Measurements from ENCODE around the gene GRIP1. TPM values are rescaled to one million over a fixed set of nuclear protein-coding genes. Genes with fewer than 3 reads are reported as not detected.

The GRIP1 gene
- total RNA-seq, 4 donors from 2014 or later: 0.85 to 1.8 TPM; not detected in 2

- TF ChIP-seq, protein P1, sequence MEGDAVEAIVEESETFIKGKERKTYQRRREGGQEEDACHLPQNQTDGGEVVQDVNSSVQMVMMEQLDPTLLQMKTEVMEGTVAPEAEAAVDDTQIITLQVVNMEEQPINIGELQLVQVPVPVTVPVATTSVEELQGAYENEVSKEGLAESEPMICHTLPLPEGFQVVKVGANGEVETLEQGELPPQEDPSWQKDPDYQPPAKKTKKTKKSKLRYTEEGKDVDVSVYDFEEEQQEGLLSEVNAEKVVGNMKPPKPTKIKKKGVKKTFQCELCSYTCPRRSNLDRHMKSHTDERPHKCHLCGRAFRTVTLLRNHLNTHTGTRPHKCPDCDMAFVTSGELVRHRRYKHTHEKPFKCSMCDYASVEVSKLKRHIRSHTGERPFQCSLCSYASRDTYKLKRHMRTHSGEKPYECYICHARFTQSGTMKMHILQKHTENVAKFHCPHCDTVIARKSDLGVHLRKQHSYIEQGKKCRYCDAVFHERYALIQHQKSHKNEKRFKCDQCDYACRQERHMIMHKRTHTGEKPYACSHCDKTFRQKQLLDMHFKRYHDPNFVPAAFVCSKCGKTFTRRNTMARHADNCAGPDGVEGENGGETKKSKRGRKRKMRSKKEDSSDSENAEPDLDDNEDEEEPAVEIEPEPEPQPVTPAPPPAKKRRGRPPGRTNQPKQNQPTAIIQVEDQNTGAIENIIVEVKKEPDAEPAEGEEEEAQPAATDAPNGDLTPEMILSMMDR (IDR thresholded peaks at IDR 0.05; ENCODE audit: low read depth): no peak
Measured at GRCh38 chr12:66669541-66669940, 9.3 kb downstream of the GRIP1 start.

DNA sequence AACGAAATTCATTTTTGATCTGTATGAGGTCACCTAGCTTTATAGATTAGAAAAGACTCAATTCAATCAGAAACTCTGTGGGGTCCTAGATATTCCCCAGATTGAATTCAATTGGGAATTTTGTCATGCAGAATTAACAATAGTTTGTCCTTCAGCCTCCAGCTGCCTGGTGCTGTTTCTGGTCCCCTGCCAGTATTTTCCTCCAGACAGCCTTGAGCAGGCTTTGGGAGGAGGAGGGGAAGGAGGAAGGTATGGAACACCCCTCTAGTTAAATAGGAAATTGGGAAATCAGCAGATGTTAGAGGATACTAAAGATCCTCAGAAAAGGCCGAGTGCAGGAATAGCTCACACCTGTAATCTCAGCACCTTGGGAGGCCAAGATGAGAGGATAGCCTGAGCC lies 10.6 kb downstream of the GRIP1 start:
- TF ChIP-seq, protein P1 (IDR thresholded peaks at IDR 0.05; ENCODE audit: low read depth): no peak

DNA sequence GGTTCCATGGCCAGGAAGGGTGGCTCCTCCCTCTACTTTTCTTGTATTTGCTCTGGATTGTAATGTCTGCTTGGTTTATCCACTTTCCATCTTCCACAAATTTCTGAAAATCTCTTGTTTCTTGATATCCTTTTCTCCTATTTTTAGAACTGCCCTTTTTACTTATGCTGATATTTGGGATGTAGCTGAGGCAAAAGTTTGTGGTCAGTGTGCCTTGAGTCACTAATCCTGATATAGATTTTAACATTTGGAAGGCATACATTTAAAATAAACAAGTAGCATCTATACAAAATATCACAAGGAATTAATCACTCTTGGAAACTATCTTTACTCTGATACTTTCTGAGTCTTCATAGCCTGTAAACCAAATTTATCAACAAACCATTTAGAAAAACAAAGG lies 11.0 kb downstream of the GRIP1 start:
- TF ChIP-seq, protein P1 (IDR thresholded peaks at IDR 0.05; ENCODE audit: low read depth): no peak

DNA sequence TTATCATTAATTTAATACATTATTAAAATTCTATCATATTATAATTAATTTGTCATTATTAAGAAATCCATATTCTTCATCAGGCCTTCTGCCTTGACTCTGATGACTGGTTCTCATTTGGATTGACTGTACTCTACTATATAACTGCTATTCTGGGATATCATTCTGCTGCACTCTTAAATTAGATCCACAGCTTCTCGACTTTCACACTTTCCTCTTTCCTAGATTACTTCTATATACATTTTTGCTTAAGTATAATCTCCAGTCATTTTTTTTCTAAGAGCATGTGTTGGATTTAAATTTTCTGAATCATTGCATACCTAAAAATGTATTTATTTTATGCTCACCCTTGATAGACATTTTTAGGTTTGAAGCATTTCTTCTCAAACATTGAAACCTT lies 12.4 kb downstream of the GRIP1 start:
- TF ChIP-seq, protein P1 (IDR thresholded peaks at IDR 0.05; ENCODE audit: low read depth): no peak

- TF ChIP-seq, protein P1 (IDR thresholded peaks at IDR 0.05; ENCODE audit: low read depth): no peak
Measured at GRCh38 chr12:66665435-66665985, 13.4 kb downstream of the GRIP1 start.

- TF ChIP-seq, protein P1 (IDR thresholded peaks at IDR 0.05; ENCODE audit: low read depth): no peak
Measured at GRCh38 chr12:66664076-66664475, 14.8 kb downstream of the GRIP1 start.

DNA sequence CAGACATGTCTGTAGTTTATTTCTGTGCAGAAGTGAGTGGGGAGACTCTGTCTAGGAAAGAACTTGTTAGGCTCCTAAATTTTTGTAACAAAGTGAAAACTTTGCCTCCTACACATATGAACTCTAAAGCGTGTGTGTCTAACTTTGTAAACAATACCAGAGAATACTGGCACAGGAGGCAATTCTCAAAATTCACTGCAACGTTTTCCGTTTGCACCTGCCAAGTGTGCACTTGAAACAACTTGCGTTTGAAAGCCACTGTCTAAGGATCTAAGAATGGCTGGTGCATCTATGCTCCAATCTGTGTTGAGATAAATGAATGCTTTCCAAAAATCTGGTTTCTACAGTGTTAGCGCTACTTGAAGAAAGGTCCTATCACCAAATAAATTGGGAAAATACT lies 15.3 kb downstream of the GRIP1 start:
- TF ChIP-seq, protein P1 (IDR thresholded peaks at IDR 0.05; ENCODE audit: low read depth): no peak

Measured in subcutaneous adipose tissue (tissue), 4 donors.